ENCODE measurements around the gene APOB.

Gene APOB

DNA sequence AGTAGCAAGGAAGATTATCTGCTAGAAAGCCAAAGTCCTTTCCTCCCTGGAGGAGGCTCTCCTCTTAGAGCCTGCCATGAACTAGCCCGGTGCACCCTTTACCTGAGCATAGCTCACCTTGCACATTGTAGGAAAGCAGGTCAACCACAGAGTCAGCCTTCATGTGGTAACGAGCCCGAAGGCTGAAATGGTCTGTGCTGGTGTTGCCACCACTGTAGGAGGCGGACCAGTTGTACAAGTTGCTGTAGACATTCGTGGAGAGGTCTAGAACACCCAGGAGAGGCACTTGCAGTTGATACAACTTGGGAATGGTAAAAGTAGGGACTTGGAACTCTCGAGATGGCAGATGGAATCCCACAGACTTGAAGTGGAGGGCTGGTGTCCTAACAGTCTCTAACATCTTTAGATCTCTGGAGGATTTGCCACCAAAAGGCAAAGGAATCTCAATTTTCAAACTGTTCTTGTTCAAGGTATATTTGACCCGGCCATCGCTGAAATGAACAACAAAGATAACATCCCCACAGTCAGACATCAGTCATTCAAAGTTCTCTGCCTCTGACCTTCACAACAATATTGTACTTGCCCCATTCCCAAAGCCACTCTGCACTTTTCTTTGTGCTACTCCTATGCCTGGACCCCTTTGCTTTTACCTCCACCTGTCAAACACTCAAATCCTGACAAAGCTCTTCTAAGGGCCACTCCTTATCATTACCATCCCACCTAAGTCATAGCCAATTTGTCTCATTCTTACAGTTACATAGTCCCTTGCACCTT lies 30.6 kb downstream of the APOB start:
- Mint-ChIP-seq H3K9me3 (no peaks in the 10 kb centered on the region), H3K4me1 (peaks cover 7% of the 10 kb centered on the region), H3K27me3 (ENCODE audit: low read depth) (peaks cover 18% of the 10 kb centered on the region), H3K4me3 (no peak overlapping the region), H3K27ac (no peak overlapping the region), H3K36me3 (ENCODE audit: low read depth) (no peaks in the 10 kb centered on the region)
- TF ChIP-seq, protein P1, sequence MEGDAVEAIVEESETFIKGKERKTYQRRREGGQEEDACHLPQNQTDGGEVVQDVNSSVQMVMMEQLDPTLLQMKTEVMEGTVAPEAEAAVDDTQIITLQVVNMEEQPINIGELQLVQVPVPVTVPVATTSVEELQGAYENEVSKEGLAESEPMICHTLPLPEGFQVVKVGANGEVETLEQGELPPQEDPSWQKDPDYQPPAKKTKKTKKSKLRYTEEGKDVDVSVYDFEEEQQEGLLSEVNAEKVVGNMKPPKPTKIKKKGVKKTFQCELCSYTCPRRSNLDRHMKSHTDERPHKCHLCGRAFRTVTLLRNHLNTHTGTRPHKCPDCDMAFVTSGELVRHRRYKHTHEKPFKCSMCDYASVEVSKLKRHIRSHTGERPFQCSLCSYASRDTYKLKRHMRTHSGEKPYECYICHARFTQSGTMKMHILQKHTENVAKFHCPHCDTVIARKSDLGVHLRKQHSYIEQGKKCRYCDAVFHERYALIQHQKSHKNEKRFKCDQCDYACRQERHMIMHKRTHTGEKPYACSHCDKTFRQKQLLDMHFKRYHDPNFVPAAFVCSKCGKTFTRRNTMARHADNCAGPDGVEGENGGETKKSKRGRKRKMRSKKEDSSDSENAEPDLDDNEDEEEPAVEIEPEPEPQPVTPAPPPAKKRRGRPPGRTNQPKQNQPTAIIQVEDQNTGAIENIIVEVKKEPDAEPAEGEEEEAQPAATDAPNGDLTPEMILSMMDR (IDR thresholded peaks at IDR 0.05; ENCODE audit: unreplicated experiment in 3 of 3): no peak

DNA sequence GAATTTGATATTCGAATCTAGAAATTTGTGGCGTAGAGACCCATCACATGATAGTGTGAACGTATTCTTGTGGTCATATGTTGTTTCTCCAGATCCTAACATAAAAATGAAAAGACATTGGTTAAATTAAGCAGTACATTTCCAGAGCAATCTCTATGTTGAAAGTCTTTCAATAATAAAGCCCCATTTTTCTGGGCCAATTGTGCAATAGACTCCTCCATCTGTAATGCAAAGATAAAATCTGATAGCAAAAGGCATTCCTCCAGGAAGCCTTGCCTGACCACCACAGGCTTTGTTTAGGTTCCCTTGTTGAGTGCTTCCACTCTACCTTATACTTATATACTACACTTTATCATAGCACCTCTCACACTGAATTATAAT lies 31.3 kb downstream of the APOB start:
- no peaks in the 10 kb centered on the region for H3K36me3 Mint-ChIP-seq (ENCODE audit: low read depth)
- H3K4me1 Mint-ChIP-seq: peaks cover 7% of the 10 kb centered on the region
- TF ChIP-seq, protein P1 (IDR thresholded peaks at IDR 0.05; ENCODE audit: unreplicated experiment in 3 of 3): no peak
- peaks cover 21% of the 10 kb centered on the region for H3K27me3 Mint-ChIP-seq (ENCODE audit: low read depth)
- H3K9me3 Mint-ChIP-seq: no peaks in the 10 kb centered on the region
- H3K27ac Mint-ChIP-seq: no peak overlapping the region
- H3K4me3 Mint-ChIP-seq: no peak overlapping the region

DNA sequence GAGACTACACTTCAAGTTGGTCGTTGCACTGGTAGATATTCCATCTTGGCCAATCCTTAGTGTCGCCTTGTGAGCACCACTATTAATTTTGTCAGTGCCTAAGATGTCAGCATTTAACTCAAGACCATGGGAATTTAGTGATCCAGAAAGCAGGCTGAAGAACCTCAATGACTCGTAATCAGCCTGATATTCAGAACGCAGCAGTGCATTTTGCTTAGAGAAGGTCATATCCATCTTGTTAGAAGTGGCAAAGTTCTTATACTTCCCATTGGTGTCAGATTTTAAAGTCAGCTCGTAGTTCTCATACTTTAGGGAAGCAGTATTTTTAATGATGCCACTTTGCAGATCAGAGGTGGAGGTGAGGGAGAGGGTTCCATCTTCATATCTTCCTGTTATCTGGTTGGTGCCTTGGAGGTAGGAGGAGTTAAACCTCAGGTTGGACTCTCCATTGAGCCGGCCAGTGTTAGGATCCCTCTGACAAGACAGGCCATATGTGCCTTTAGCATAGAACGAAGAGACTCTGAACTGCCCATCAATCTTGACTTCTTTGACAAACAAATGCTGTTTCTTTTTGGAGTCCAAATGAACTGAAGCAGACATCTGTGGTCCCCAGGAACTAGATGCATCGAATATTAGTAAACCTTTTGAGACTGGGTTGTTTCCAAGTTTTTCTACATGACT lies 31.9 kb downstream of the APOB start:
- TF ChIP-seq, protein P1 (IDR thresholded peaks at IDR 0.05; ENCODE audit: unreplicated experiment in 3 of 3): no peak
- H3K27ac Mint-ChIP-seq: no peak overlapping the region
- peaks cover 18% of the 10 kb centered on the region for H3K27me3 Mint-ChIP-seq (ENCODE audit: low read depth)
- no peaks in the 10 kb centered on the region for H3K9me3 Mint-ChIP-seq
- H3K36me3 Mint-ChIP-seq (ENCODE audit: low read depth): no peaks in the 10 kb centered on the region
- no peak overlapping the region for H3K4me3 Mint-ChIP-seq
- peaks cover 7% of the 10 kb centered on the region for H3K4me1 Mint-ChIP-seq

DNA sequence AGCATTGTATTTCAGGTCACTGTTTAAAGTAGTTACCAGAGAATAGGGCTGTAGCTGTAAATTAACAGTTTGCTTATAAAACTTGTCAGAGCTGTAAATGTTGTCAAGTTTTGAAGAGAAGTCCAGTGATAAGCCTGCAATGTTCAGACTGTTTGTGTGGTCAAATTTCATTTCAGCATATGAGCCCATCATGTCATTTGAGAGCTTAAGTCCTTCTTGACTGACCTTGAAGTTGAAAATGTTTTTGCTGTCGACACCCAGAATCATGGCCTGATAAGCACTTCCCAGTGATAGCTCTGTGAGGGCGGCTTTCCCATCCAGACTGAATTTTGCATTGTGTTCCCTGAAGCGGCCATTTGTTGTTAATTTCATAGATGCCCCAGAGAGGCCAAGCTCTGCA lies 32.4 kb downstream of the APOB start:
- TF ChIP-seq, protein P1 (IDR thresholded peaks at IDR 0.05; ENCODE audit: unreplicated experiment in 3 of 3): no peak
- no peak overlapping the region for H3K27ac Mint-ChIP-seq
- no peaks in the 10 kb centered on the region for H3K9me3 Mint-ChIP-seq
- H3K36me3 Mint-ChIP-seq (ENCODE audit: low read depth): no peaks in the 10 kb centered on the region
- H3K27me3 Mint-ChIP-seq (ENCODE audit: low read depth): peaks cover 24% of the 10 kb centered on the region
- H3K4me1 Mint-ChIP-seq: peaks cover 7% of the 10 kb centered on the region
- H3K4me3 Mint-ChIP-seq: no peak overlapping the region

DNA sequence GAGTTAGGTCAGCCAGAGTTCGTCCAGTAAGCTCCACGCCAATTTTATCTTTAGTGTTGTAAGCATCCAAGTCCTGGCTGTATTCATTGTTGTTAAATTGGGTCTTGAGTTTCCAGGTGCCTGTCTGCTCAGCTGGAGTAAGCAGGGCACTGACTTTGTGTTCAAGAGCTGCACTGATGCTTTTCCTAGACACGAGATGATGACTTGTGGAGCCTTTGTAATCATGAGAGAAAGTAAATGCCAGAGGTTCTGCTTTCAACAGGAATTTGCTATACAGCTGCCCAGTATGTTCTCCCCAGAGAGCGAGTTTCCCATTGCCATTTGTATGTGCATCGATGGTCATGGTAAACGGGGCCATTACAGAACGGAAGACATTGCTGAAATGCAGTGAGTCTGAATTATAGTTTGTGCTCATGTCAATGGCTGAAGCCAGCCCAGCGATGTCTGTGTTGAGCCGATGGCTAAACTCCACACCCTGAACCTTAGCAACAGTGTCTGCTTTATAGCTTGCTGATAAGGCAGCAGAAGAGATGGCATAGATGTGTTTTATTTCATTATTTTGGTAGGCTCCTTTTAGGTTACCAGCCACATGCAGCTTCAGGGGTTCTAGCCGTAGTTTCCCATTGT lies 32.9 kb downstream of the APOB start:
- Mint-ChIP-seq H3K4me1 (peaks cover 7% of the 10 kb centered on the region), H3K27me3 (ENCODE audit: low read depth) (peaks cover 25% of the 10 kb centered on the region), H3K4me3 (no peak overlapping the region), H3K9me3 (no peaks in the 10 kb centered on the region), H3K36me3 (ENCODE audit: low read depth) (no peaks in the 10 kb centered on the region), H3K27ac (no peak overlapping the region)
- TF ChIP-seq, protein P1 (IDR thresholded peaks at IDR 0.05; ENCODE audit: unreplicated experiment in 3 of 3): no peak
